HepG2 (cell line): Measurements from ENCODE around the gene SRRM4. TPM values are rescaled to one million over a fixed set of nuclear protein-coding genes. Genes with fewer than 3 reads are reported as not detected.

Experiments
- ATAC-seq: fragments of 200-7000 bp; cut with Tn5 transposase; 3 replicates; pipeline ENCODE4 v1.9.1; 2020; ENCODE audit warnings: mild to moderate bottlenecking, moderate library complexity
- Bru-seq: library from RNA; stranded (reverse); fragments of 400-500 nt; gene quantifications from one replicate; lab custom pipeline; 2021; lab: Mats Ljungman, UMichigan
- BruChase-seq, 2 experiments: library from RNA; stranded (reverse); fragments of 400-500 nt; gene quantifications; one replicate each; lab custom pipeline; 2021; lab: Mats Ljungman, UMichigan
- BruUV-seq: library from RNA; stranded (reverse); fragments of 400-500 nt; replicated peaks from 2 replicates; lab custom pipeline; 2021; lab: Mats Ljungman, UMichigan
- CTCF ChIA-PET: fragments of 300-600 bp; formaldehyde crosslinking; extraction: SDS; loops from one replicate; lab custom pipeline; 2021; ENCODE audit warnings: low total read pairs, inconsistent platforms, low intra/inter-chr PET ratio; lab: Yijun Ruan, JAX
- POLR2A ChIA-PET: fragments of 350-600 bp; sonication (Branson Sonifier 250); formaldehyde crosslinking; loops from one replicate; lab custom pipeline; 2020; ENCODE audit warnings: antibody characterized with exemption, inconsistent platforms; lab: Yijun Ruan, JAX
- DNase-seq: peaks from one replicate; pipeline ENCODE4 v3.0.0-alpha.2; 2015; ENCODE audit warnings: low spot score
- FAIRE-seq: peaks from 3 replicates; lab custom pipeline; 2011; peaks lifted over from hg19 to GRCh38; lab: Jason Lieb, UNC
- H2AFZ ChIP-seq: one replicate; pipeline ENCODE4 v1.6.1; 2011; ENCODE audit warnings: low read length, inconsistent platforms
- H3K27ac ChIP-seq: fragments of 300-600 bp; 3 replicates; pipeline ENCODE4 v1.8.0; 2011; ENCODE audit warnings: mixed run types, mild to moderate bottlenecking, mixed read lengths, low read length, inconsistent platforms; ENCODE audit not compliant: insufficient read depth; ENCODE audit errors: extremely low read length
- H3K27me3 ChIP-seq, 2 experiments: fragments of 200-600 bp in 1 of 2; 2 replicates in 1 of 2; 3 replicates in 1 of 2; pipeline versions ENCODE4 v1.6.0 to v1.8.0; 2011; ENCODE audit warnings: low read length in 2 of 2, mild to moderate bottlenecking in 2 of 2, moderate library complexity in 2 of 2, inconsistent platforms in 1 of 2; ENCODE audit not compliant: insufficient read depth in 2 of 2, control insufficient read depth in 1 of 2
- H3K36me3 ChIP-seq, 2 experiments: fragments of 200-600 bp in 1 of 2; replicated peaks in 1 of 2; 2 replicates in 1 of 2; 3 replicates in 1 of 2; pipeline versions ENCODE4 v1.5.1 to v1.8.0; 2011; ENCODE audit warnings: low read length in 2 of 2, inconsistent platforms in 1 of 2; ENCODE audit not compliant: insufficient read depth in 2 of 2, control insufficient read depth in 1 of 2
- H3K4me1 ChIP-seq: 2 replicates; pipeline ENCODE4 v1.5.1; 2012; ENCODE audit warnings: low read length, inconsistent platforms; ENCODE audit not compliant: insufficient read depth
- H3K4me2 ChIP-seq: 2 replicates; pipeline ENCODE4 v1.6.0; 2011; ENCODE audit warnings: low read depth, low read length, inconsistent platforms
- H3K4me3 ChIP-seq, 3 experiments: fragments of 200-600 bp in 1 of 3; sonication (generic), shearing (Covaris generic) in 1 of 3; replicated peaks in 1 of 3; 2 replicates each; pipeline ENCODE4 v1.5.1; 2011 to 2016; ENCODE audit warnings: low read length in 3 of 3, inconsistent platforms in 2 of 3, low read depth in 2 of 3, mild to moderate bottlenecking in 2 of 3, control low read depth in 1 of 3, mixed read lengths in 1 of 3; ENCODE audit not compliant: insufficient read depth in 1 of 3
- H3K79me2 ChIP-seq: one replicate; pipeline ENCODE4 v1.6.1; 2011; ENCODE audit warnings: low read length, inconsistent platforms; ENCODE audit not compliant: insufficient read depth
- H3K9ac ChIP-seq: 2 replicates; pipeline ENCODE4 v1.6.0; 2011; ENCODE audit warnings: mild to moderate bottlenecking, low read depth, low read length, inconsistent platforms; ENCODE audit not compliant: insufficient read depth
- H3K9me3 ChIP-seq: 2 replicates; pipeline ENCODE4 v1.5.1; 2012; ENCODE audit warnings: mild to moderate bottlenecking, low read length
- H4K20me1 ChIP-seq: 2 replicates; pipeline ENCODE4 v1.6.0; 2011; ENCODE audit warnings: inconsistent platforms, mild to moderate bottlenecking, low read length, moderate library complexity; ENCODE audit not compliant: insufficient read depth
- EHMT2 ChIP-seq: fragments of 200-600 bp; sonication (generic); IDR thresholded peaks from 2 replicates; pipeline ENCODE4 v1.7.0; 2017; ENCODE audit warnings: antibody characterized with exemption, low read depth, low read length, borderline replicate concordance
- JUNB ChIP-seq: sonication (generic); formaldehyde crosslinking; IDR thresholded peaks from 2 replicates; pipeline ENCODE4 v1.8.0; 2022; ENCODE audit warnings: missing genetic modification reagents, mild to moderate bottlenecking, borderline replicate concordance
- MIER2 ChIP-seq: IDR thresholded peaks from 2 replicates; pipeline ENCODE4 v1.6.1; 2016; ENCODE audit warnings: missing biosample characterization, missing genetic modification reagents
- RXRB ChIP-seq: IDR thresholded peaks from 2 replicates; pipeline ENCODE4 v1.6.1; 2016; ENCODE audit warnings: borderline replicate concordance, missing genetic modification reagents, missing compliant biosample characterization
- WGBS: methylation state at CpG from one replicate; pipeline ENCODE4 v1.1.6; 2017; ENCODE audit warnings: low lambda C conversion rate; 5-methylcytosine and 5-hydroxymethylcytosine counted together
- in situ Hi-C: cut with HindIII; loops from 2 replicates; pipeline ENCODE4 v1.10.0; 2017; ENCODE audit warnings: low pct_unique_long_range_greater_than_20kb; ENCODE audit not compliant: extremely low pct_ligation_motif_present
- intact Hi-C: fragments of 100-400 bp; cut with micrococcal nuclease; formaldehyde crosslinking; loops from one replicate; pipeline ENCODE4 v1.10.0; 2022; ENCODE audit not compliant: unreplicated experiment
- long read RNA-seq, 2 experiments: library from RNA in 1 of 2; library from polyadenylated mRNA in 1 of 2; stranded (forward) in 1 of 2; unstranded in 1 of 2; transcript quantifications; one replicate each; pipeline ENCODE4 v2.0.0, GENCODE V29; 2019 to 2022
- polyA minus RNA-seq, 3 experiments: library from RNA; depleted of rRNA, polyadenylated mRNA; stranded (reverse); fragments of >200 nt; gene quantifications; 2 replicates each; pipeline ENCODE4 v1.2.3, GENCODE V29; 2011; ENCODE audit warnings: low replicate concordance in 1 of 3
- polyA plus RNA-seq, 8 experiments: library from polyadenylated mRNA; depleted of rRNA in 3 of 8; stranded (reverse) in 7 of 8; unstranded in 1 of 8; fragments of >200 nt; fragmentation: Illumina TruSeq in 4 of 8; extraction: Trizol in 4 of 8; gene quantifications; 2 replicates each; pipeline versions ENCODE4 v1.2.1 to v1.2.3, GENCODE V29; 2011 to 2016; ENCODE audit warnings: low read depth in 4 of 8, missing spikeins in 1 of 8, mixed read lengths in 1 of 8; ENCODE audit not compliant: insufficient read depth in 1 of 8
- total RNA-seq, 5 experiments: library from RNA; depleted of rRNA; stranded (reverse); fragments of >200 nt; fragmentation: Illumina TruSeq; extraction: Trizol; gene quantifications; 2 replicates each; pipeline ENCODE4 v1.2.3, GENCODE V29; 2016; ENCODE audit warnings: low read depth in 1 of 5
- TF ChIP-seq, protein P1 (sequence below): sonication (generic); formaldehyde crosslinking; IDR thresholded peaks from 2 replicates; pipeline ENCODE4 v1.4.0; 2020; ENCODE audit warnings: missing genetic modification reagents, borderline replicate concordance
- TF ChIP-seq, protein P2 (sequence below), 2 experiments: IDR thresholded peaks; 2 replicates each; pipeline ENCODE4 v1.6.1; 2011 to 2012; ENCODE audit warnings: low read length in 2 of 2, borderline replicate concordance in 1 of 2, low read depth in 1 of 2, mild to moderate bottlenecking in 1 of 2, moderate library complexity in 1 of 2

Gene SRRM4, protein sequence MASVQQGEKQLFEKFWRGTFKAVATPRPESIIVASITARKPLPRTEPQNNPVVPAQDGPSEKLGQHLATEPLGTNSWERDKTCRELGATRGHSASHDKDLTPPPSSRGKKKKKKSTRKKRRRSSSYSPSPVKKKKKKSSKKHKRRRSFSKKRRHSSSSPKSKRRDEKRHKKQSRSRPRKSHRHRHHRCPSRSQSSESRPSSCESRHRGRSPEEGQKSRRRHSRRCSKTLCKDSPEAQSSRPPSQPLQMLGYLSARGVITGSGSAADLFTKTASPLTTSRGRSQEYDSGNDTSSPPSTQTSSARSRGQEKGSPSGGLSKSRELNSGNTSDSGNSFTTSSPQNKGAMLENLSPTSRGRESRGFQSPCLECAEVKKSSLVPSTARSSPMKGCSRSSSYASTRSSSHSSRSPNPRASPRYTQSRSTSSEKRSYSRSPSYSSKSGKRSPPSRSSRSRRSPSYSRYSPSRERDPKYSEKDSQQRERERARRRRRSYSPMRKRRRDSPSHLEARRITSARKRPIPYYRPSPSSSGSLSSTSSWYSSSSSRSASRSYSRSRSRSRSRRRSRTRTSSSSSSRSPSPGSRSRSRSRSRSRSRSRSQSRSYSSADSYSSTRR
- total RNA-seq (2016; rRNA removed; fragmentation: Illumina TruSeq; extraction: Trizol) (not detected in 2 replicates), polyA plus RNA-seq (2011; rRNA removed) (not detected in 2 replicates), polyA minus RNA-seq (2011; rRNA and poly(A)+ RNA removed; ENCODE audit: low replicate concordance) (0.75 TPM in 1 of 2 replicates, not detected in the other), Bru-seq, nascent RNA (not detected), BruChase-seq, experiment 1, labeled RNA remaining after a 6-hour chase (not detected), BruChase-seq, experiment 2, labeled RNA remaining after a 2-hour chase (percentile 1 among the genes with signal in this experiment)
- total RNA-seq (2016; cell fraction: cytosol; rRNA removed; fragmentation: Illumina TruSeq; extraction: Trizol; ENCODE audit: low read depth) = not detected in 2 replicates
- not detected in 2 replicates for total RNA-seq (2016; cell fraction: insoluble cytoplasmic fraction; rRNA removed; fragmentation: Illumina TruSeq; extraction: Trizol)
- total RNA-seq (2016; cell fraction: membrane; rRNA removed; fragmentation: Illumina TruSeq; extraction: Trizol) = not detected in 2 replicates
- total RNA-seq (2016; cell fraction: nucleus; rRNA removed; fragmentation: Illumina TruSeq; extraction: Trizol) = not detected in 2 replicates
- polyA plus RNA-seq (2011; cell fraction: cytosol; rRNA removed) = not detected in 2 replicates
- not detected in 2 replicates for polyA plus RNA-seq (2011; cell fraction: nucleus; rRNA removed)
- not detected in 2 replicates for polyA plus RNA-seq (2012)
- polyA plus RNA-seq (2016; cell fraction: cytosol; fragmentation: Illumina TruSeq; extraction: Trizol; ENCODE audit: low read depth) = not detected in 2 replicates
- polyA plus RNA-seq (2016; cell fraction: insoluble cytoplasmic fraction; fragmentation: Illumina TruSeq; extraction: Trizol; ENCODE audit: low read depth) = not detected in 2 replicates
- polyA plus RNA-seq (2016; cell fraction: membrane; fragmentation: Illumina TruSeq; extraction: Trizol; ENCODE audit: low read depth) = not detected in 2 replicates
- polyA plus RNA-seq (2016; cell fraction: nucleus; fragmentation: Illumina TruSeq; extraction: Trizol; ENCODE audit: insufficient read depth, low read depth) = not detected in 2 replicates
- not detected in 2 replicates for polyA minus RNA-seq (2011; cell fraction: cytosol; rRNA and poly(A)+ RNA removed)
- not detected in 2 replicates for polyA minus RNA-seq (2011; cell fraction: nucleus; rRNA and poly(A)+ RNA removed)
- long read RNA-seq, experiment 1 = 0 reads
- long read RNA-seq, experiment 2 = 0 reads

DNA sequence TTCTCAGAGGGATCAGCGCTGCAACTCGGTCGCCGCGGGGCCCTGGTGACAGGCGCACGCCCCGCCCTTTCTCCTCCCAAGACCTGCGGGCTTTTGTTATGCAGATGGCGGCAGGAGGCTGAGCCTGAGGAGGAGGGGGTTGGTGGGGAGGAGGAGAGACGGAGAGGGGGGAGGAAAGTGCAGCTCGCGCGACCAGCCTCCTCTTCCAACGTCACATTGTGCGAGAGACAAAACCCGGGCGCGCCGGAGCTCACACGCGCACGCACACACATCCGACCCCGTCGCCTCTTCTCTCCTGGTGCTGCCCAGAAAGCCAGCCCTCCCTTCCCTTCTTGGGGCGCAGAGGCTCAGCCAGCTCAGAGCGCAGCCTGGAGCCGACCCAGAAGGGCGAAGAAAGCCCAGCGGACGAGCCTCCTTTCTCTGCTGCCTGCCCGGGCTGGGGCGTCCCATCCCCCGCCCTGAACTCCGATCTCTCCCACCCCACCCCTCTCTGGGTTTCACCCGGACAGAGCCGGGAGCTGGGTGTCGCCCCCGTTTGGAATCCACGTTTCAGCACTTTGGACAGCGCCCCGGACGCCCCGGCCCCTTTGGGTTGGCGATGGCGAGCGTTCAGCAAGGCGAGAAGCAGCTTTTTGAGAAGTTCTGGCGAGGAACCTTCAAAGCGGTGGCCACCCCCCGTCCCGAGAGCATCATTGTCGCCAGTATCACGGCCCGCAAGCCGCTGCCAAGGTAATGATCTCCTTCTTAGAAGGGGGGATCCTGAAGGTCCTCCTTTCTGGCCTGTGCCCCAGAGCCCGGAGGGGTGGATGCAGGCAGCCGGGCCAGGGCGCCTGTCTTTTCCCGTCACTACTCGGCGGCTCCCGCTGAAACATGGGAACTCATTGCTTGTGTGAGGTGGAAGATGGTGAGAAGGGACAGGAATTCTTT lies at the start of gene SRRM4:
TSS of gene SRRM4 (plus strand) at position 257 of the 927 bp plus-strand sequence. CDS start at position 599, 342 bp downstream.
- FAIRE-seq (no peak), DNase-seq (no peak), ATAC-seq (no peak)
- no peak within 1 kb of the TSS for H2AFZ ChIP-seq
- no peaks in the 10 kb centered on the region for H3K36me3 ChIP-seq
- no peaks in the 10 kb centered on the region for H3K79me2 ChIP-seq
- peaks cover 4 to 15% of the 10 kb centered on the region in 2 experiments; a peak in 3 of 5 replicates for H3K27me3 ChIP-seq
- H3K4me3 ChIP-seq = no peak within 1 kb of the TSS
- H3K27ac ChIP-seq = no peak within 1 kb of the TSS
- H3K4me2 ChIP-seq = no peak within 1 kb of the TSS
- no TSS peak for BruUV-seq
- ChIA-PET CTCF (no interaction called here), POLR2A (no interaction called here)
- H3K9me3 ChIP-seq = no peaks in the 10 kb centered on the region
- TF ChIP-seq, protein P1, sequence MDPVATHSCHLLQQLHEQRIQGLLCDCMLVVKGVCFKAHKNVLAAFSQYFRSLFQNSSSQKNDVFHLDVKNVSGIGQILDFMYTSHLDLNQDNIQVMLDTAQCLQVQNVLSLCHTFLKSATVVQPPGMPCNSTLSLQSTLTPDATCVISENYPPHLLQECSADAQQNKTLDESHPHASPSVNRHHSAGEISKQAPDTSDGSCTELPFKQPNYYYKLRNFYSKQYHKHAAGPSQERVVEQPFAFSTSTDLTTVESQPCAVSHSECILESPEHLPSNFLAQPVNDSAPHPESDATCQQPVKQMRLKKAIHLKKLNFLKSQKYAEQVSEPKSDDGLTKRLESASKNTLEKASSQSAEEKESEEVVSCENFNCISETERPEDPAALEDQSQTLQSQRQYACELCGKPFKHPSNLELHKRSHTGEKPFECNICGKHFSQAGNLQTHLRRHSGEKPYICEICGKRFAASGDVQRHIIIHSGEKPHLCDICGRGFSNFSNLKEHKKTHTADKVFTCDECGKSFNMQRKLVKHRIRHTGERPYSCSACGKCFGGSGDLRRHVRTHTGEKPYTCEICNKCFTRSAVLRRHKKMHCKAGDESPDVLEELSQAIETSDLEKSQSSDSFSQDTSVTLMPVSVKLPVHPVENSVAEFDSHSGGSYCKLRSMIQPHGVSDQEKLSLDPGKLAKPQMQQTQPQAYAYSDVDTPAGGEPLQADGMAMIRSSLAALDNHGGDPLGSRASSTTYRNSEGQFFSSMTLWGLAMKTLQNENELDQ (CRISPR knock-in tag) = no peak
- TF ChIP-seq MIER2 (CRISPR knock-in tag) (peak; percentile 90), EHMT2 (peak; percentile 82; the same call in 1 of the 2 replicates), RXRB (CRISPR knock-in tag) (no peak), JUNB (CRISPR knock-in tag) (no peak)
- TF ChIP-seq, protein P2, sequence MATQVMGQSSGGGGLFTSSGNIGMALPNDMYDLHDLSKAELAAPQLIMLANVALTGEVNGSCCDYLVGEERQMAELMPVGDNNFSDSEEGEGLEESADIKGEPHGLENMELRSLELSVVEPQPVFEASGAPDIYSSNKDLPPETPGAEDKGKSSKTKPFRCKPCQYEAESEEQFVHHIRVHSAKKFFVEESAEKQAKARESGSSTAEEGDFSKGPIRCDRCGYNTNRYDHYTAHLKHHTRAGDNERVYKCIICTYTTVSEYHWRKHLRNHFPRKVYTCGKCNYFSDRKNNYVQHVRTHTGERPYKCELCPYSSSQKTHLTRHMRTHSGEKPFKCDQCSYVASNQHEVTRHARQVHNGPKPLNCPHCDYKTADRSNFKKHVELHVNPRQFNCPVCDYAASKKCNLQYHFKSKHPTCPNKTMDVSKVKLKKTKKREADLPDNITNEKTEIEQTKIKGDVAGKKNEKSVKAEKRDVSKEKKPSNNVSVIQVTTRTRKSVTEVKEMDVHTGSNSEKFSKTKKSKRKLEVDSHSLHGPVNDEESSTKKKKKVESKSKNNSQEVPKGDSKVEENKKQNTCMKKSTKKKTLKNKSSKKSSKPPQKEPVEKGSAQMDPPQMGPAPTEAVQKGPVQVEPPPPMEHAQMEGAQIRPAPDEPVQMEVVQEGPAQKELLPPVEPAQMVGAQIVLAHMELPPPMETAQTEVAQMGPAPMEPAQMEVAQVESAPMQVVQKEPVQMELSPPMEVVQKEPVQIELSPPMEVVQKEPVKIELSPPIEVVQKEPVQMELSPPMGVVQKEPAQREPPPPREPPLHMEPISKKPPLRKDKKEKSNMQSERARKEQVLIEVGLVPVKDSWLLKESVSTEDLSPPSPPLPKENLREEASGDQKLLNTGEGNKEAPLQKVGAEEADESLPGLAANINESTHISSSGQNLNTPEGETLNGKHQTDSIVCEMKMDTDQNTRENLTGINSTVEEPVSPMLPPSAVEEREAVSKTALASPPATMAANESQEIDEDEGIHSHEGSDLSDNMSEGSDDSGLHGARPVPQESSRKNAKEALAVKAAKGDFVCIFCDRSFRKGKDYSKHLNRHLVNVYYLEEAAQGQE (IDR thresholded peaks at IDR 0.05; ENCODE audit: borderline replicate concordance in 1 of 2, low read depth in 1 of 2, low read length in 2 of 2) = peak; percentile 67 to 92
- in situ Hi-C loops = no loop called here
- H4K20me1 ChIP-seq = no peaks in the 10 kb centered on the region
- H3K4me1 ChIP-seq = no peaks in the 10 kb centered on the region
- intact Hi-C loops = no loop called here
- WGBS = 21% methylated on average over 53 of the region's 64 CpGs
- no peak within 1 kb of the TSS for H3K9ac ChIP-seq
